ENCODE data around the gene LAMA3.

Gene LAMA3

GRCh38 chr18:23814991-23815614 lies 125.8 kb downstream of the LAMA3 start:
- DNase-seq (ENCODE audit: low read depth in 1 of 2, low spot score in 1 of 2) = no peak

- DNase-seq (ENCODE audit: low read depth in 1 of 2, low spot score in 1 of 2) = no peak
Observed at GRCh38 chr18:23816021-23816420, 126.8 kb downstream of the LAMA3 start.

GRCh38 chr18:23816740-23817139 lies 127.5 kb downstream of the LAMA3 start:
- no peak for DNase-seq (ENCODE audit: low read depth in 1 of 2, low spot score in 1 of 2)

- DNase-seq (ENCODE audit: low read depth in 1 of 2, low spot score in 1 of 2) = no peak
Observed at GRCh38 chr18:23819001-23819400, 129.7 kb downstream of the LAMA3 start.

GRCh38 chr18:23822590-23823385 lies 133.5 kb downstream of the LAMA3 start:
- no peak for DNase-seq (ENCODE audit: low read depth in 1 of 2, low spot score in 1 of 2)

- no peak for DNase-seq (ENCODE audit: low read depth in 1 of 2, low spot score in 1 of 2)
Observed at GRCh38 chr18:23824240-23824639, 135.0 kb downstream of the LAMA3 start.

GRCh38 chr18:23824669-23825068 lies 135.4 kb downstream of the LAMA3 start:
- DNase-seq (ENCODE audit: low read depth in 1 of 2, low spot score in 1 of 2) = no peak

- DNase-seq (ENCODE audit: low read depth in 1 of 2, low spot score in 1 of 2) = no peak
Observed at GRCh38 chr18:23825496-23825895, 136.2 kb downstream of the LAMA3 start.

GRCh38 chr18:23825978-23826405 lies 136.7 kb downstream of the LAMA3 start:
- no peak for DNase-seq (ENCODE audit: low read depth in 1 of 2, low spot score in 1 of 2)

GRCh38 chr18:23826850-23827620 lies 137.8 kb downstream of the LAMA3 start:
- no peak for DNase-seq (ENCODE audit: low read depth in 1 of 2, low spot score in 1 of 2)

GRCh38 chr18:23827681-23828080 lies 138.4 kb downstream of the LAMA3 start:
- DNase-seq (ENCODE audit: low read depth in 1 of 2, low spot score in 1 of 2) = no peak

GRCh38 chr18:23828426-23828825 lies 139.2 kb downstream of the LAMA3 start:
- no peak for DNase-seq (ENCODE audit: low read depth in 1 of 2, low spot score in 1 of 2)

GRCh38 chr18:23832911-23833310 lies 143.7 kb downstream of the LAMA3 start:
- no peak for DNase-seq (ENCODE audit: low read depth in 1 of 2, low spot score in 1 of 2)

- DNase-seq (ENCODE audit: low read depth in 1 of 2, low spot score in 1 of 2) = no peak
Observed at GRCh38 chr18:23833714-23834113, 144.5 kb downstream of the LAMA3 start.

GRCh38 chr18:23835091-23835490 lies 145.8 kb downstream of the LAMA3 start:
- DNase-seq (ENCODE audit: low read depth in 1 of 2, low spot score in 1 of 2) = no peak

- DNase-seq (ENCODE audit: low read depth in 1 of 2, low spot score in 1 of 2) = no peak
Observed at GRCh38 chr18:23835506-23835905, 146.3 kb downstream of the LAMA3 start.

GRCh38 chr18:23837591-23837990 lies 148.3 kb downstream of the LAMA3 start:
- DNase-seq (ENCODE audit: low read depth in 1 of 2, low spot score in 1 of 2) = no peak

GRCh38 chr18:23838233-23838632 lies 149.0 kb downstream of the LAMA3 start:
- no peak for DNase-seq (ENCODE audit: low read depth in 1 of 2, low spot score in 1 of 2)

- DNase-seq (ENCODE audit: low read depth in 1 of 2, low spot score in 1 of 2) = no peak
Observed at GRCh38 chr18:23838801-23839366, 149.6 kb downstream of the LAMA3 start.

- DNase-seq (ENCODE audit: low read depth in 1 of 2, low spot score in 1 of 2) = no peak
Observed at GRCh38 chr18:23842305-23842704, 153.1 kb downstream of the LAMA3 start.

GRCh38 chr18:23844991-23845680 lies 155.9 kb downstream of the LAMA3 start:
- DNase-seq (ENCODE audit: low read depth in 1 of 2, low spot score in 1 of 2) = no peak

All from activated T-helper 1 cell treated with anti-CD3 and anti-CD28 coated beads, Interleukin-2, amount 50 U/mL, for 16 hours (primary cell).